H1 (cell line): ENCODE measurements around the gene GPATCH2. TPM values are rescaled to one million over a fixed set of nuclear protein-coding genes. Genes with fewer than 3 reads are reported as not detected.
"Not testable (repeated sequence)": the region's sequence is repeated elsewhere in the genome, so short reads cannot be mapped to it uniquely, and the experiment has no call there.

Experiments
- CTCF ChIA-PET: fragments of 300-600 bp; sonication (Branson Sonifier 250); formaldehyde crosslinking; loops from one replicate; lab custom pipeline; 2021; ENCODE audit not compliant: partially characterized antibody; lab: Charles Lee
- POLR2A ChIA-PET: fragments of 300-600 bp; sonication (Branson Sonifier 250); formaldehyde crosslinking; loops from one replicate; lab custom pipeline; 2021; ENCODE audit warnings: inconsistent platforms; ENCODE audit not compliant: partially characterized antibody; lab: Charles Lee
- DNase-seq, 2 experiments: peaks; one replicate each; pipeline versions ENCODE4 v3.0.0 to v3.0.0-alpha.2; 2010 to 2022; ENCODE audit warnings: low spot score in 2 of 2, low read depth in 1 of 2, mixed read lengths in 1 of 2
- FAIRE-seq: peaks from 2 replicates; lab custom pipeline; 2011; peaks lifted over from hg19 to GRCh38; lab: Jason Lieb, UNC
- H2AFZ ChIP-seq: 2 replicates; pipeline ENCODE4 v1.8.1; 2012; ENCODE audit warnings: low read length, inconsistent platforms
- H2AK5ac ChIP-seq: 2 replicates; pipeline ENCODE4 v1.6.1; 2013; ENCODE audit warnings: low read depth, low read length
- H2BK120ac ChIP-seq: replicated peaks from 2 replicates; pipeline ENCODE3; 2013; ENCODE audit warnings: low read depth, low read length, inconsistent platforms
- H2BK12ac ChIP-seq: 2 replicates; pipeline ENCODE4 v1.6.1; 2013; ENCODE audit warnings: low read depth, low read length
- H2BK15ac ChIP-seq: 2 replicates; pipeline ENCODE4 v1.6.1; 2013; ENCODE audit warnings: low read length
- H2BK20ac ChIP-seq: 2 replicates; pipeline ENCODE4 v1.6.1; 2013; ENCODE audit warnings: low read length
- H2BK5ac ChIP-seq: 2 replicates; pipeline ENCODE4 v1.6.1; 2013; ENCODE audit warnings: low read depth, low read length
- H3K14ac ChIP-seq: 2 replicates; pipeline ENCODE4 v1.6.1; 2013; ENCODE audit warnings: inconsistent platforms; ENCODE audit not compliant: insufficient read length
- H3K18ac ChIP-seq: 2 replicates; pipeline ENCODE4 v1.6.1; 2013; ENCODE audit warnings: low read length; ENCODE audit errors: extremely low read depth
- H3K23ac ChIP-seq: 2 replicates; pipeline ENCODE4 v1.6.1; 2013; ENCODE audit warnings: inconsistent platforms; ENCODE audit not compliant: insufficient read length
- H3K23me2 ChIP-seq: 2 replicates; pipeline ENCODE4 v1.6.1; 2013; ENCODE audit warnings: low read depth, low read length
- H3K27ac ChIP-seq: 2 replicates; pipeline ENCODE4 v1.6.1; 2011; ENCODE audit warnings: low read depth, low read length, inconsistent platforms
- H3K27me3 ChIP-seq, 4 experiments: replicated peaks in 1 of 4; 1 replicate in 1 of 4; 2 replicates in 3 of 4; pipeline versions ENCODE4 v1.6.1 to v1.8.1; 2011 to 2013; ENCODE audit warnings: low read length in 3 of 4, mild to moderate bottlenecking in 3 of 4, inconsistent platforms in 2 of 4, mixed read lengths in 2 of 4, moderate library complexity in 1 of 4; ENCODE audit not compliant: control insufficient read depth in 3 of 4, insufficient read depth in 3 of 4; ENCODE audit errors: extremely low read depth in 1 of 4
- H3K36me3 ChIP-seq, 4 experiments: 2 replicates each; pipeline versions ENCODE4 v1.6.1 to v1.8.1; 2011 to 2013; ENCODE audit warnings: mild to moderate bottlenecking in 4 of 4, low read length in 3 of 4, moderate library complexity in 2 of 4, control low read depth in 1 of 4, inconsistent platforms in 1 of 4; ENCODE audit not compliant: insufficient read depth in 4 of 4, control insufficient read depth in 2 of 4
- H3K4ac ChIP-seq: replicated peaks from 2 replicates; pipeline ENCODE3; 2013; ENCODE audit warnings: low read length, low read depth, mixed read lengths, inconsistent platforms; ENCODE audit not compliant: insufficient read length
- H3K4me1 ChIP-seq, 4 experiments: replicated peaks in 1 of 4; 1 replicate in 1 of 4; 2 replicates in 3 of 4; pipeline versions ENCODE4 v1.6.1 to v1.8.1; 2011 to 2013; ENCODE audit warnings: low read length in 3 of 4, inconsistent platforms in 2 of 4, mixed read lengths in 1 of 4; ENCODE audit not compliant: insufficient read depth in 4 of 4, control insufficient read depth in 3 of 4
- H3K4me2 ChIP-seq, 2 experiments: 2 replicates each; pipeline versions ENCODE4 v1.6.1 to v1.8.1; 2011 to 2013; ENCODE audit warnings: low read depth in 2 of 2, low read length in 2 of 2, control low read depth in 1 of 2, inconsistent platforms in 1 of 2, mild to moderate bottlenecking in 1 of 2; ENCODE audit not compliant: insufficient read depth in 1 of 2
- H3K4me3 ChIP-seq, 4 experiments: fragments of 200-600, 300-600 bp in 1 of 4; sonication (generic), shearing (Covaris generic), sonication (Bioruptor Twin) in 1 of 4; 2 replicates each; pipeline versions ENCODE4 v1.5.1 to v1.8.1; 2011 to 2016; ENCODE audit warnings: low read length in 4 of 4, low read depth in 3 of 4, control low read depth in 2 of 4, inconsistent platforms in 2 of 4, mild to moderate bottlenecking in 2 of 4, mixed read lengths in 1 of 4, moderate library complexity in 1 of 4; ENCODE audit not compliant: insufficient read depth in 2 of 4; ENCODE audit errors: extremely low read depth in 1 of 4
- H3K56ac ChIP-seq: replicated peaks from 2 replicates; pipeline ENCODE3; 2013; ENCODE audit warnings: low read depth, mild to moderate bottlenecking, mixed read lengths, low read length, inconsistent platforms; ENCODE audit not compliant: insufficient read length
- H3K79me1 ChIP-seq: 2 replicates; pipeline ENCODE4 v1.6.1; 2013; ENCODE audit warnings: low read depth, low read length, control low read depth
- H3K79me2 ChIP-seq, 2 experiments: 2 replicates each; pipeline versions ENCODE4 v1.6.1 to v1.8.1; 2012 to 2013; ENCODE audit warnings: low read length in 2 of 2, mild to moderate bottlenecking in 2 of 2, inconsistent platforms in 1 of 2; ENCODE audit not compliant: insufficient read depth in 2 of 2, control insufficient read depth in 1 of 2
- H3K9ac ChIP-seq, 4 experiments: replicated peaks in 1 of 4; 1 replicate in 1 of 4; 2 replicates in 3 of 4; pipeline versions ENCODE4 v1.6.1 to v1.8.1; 2011 to 2013; ENCODE audit warnings: low read depth in 3 of 4, low read length in 3 of 4, control low read depth in 2 of 4, mild to moderate bottlenecking in 2 of 4, moderate library complexity in 2 of 4, inconsistent platforms in 1 of 4; ENCODE audit errors: extremely low read depth in 1 of 4
- H3K9me3 ChIP-seq, 2 experiments: 2 replicates each; pipeline versions ENCODE4 v1.6.1 to v1.8.1; 2012 to 2013; ENCODE audit warnings: mild to moderate bottlenecking in 2 of 2, moderate library complexity in 2 of 2, control low read depth in 1 of 2, inconsistent platforms in 1 of 2, low read depth in 1 of 2, low read length in 1 of 2, mixed read lengths in 1 of 2; ENCODE audit not compliant: insufficient read depth in 2 of 2
- H4K20me1 ChIP-seq, 2 experiments: replicated peaks in 1 of 2; 2 replicates each; pipeline versions ENCODE3 to v1.8.1; 2011 to 2013; ENCODE audit warnings: inconsistent platforms in 2 of 2, low read length in 2 of 2, mild to moderate bottlenecking in 1 of 2; ENCODE audit not compliant: insufficient read depth in 2 of 2, control insufficient read depth in 1 of 2
- H4K5ac ChIP-seq: 2 replicates; pipeline ENCODE4 v1.6.1; 2013; ENCODE audit warnings: low read length, low read depth, mixed read lengths, inconsistent platforms; ENCODE audit not compliant: insufficient read length
- H4K8ac ChIP-seq: 2 replicates; pipeline ENCODE4 v1.8.0; 2013; ENCODE audit warnings: mild to moderate bottlenecking, moderate library complexity, low read length, inconsistent platforms; ENCODE audit not compliant: insufficient read depth; ENCODE audit errors: extremely low read depth
- H4K91ac ChIP-seq: replicated peaks from 2 replicates; pipeline ENCODE3; 2013; ENCODE audit warnings: low read length, mixed read lengths, inconsistent platforms; ENCODE audit not compliant: insufficient read length
- WGBS, 2 experiments: shearing (Covaris generic) in 1 of 2; methylation state at CpG; one replicate each; pipeline versions ENCODE4 v1.1.6 to v1.1.7; 2013 to 2015; ENCODE audit warnings: low lambda C conversion rate in 2 of 2, mixed read lengths in 2 of 2, inconsistent platforms in 1 of 2, low coverage in 1 of 2, missing lambda C conversion rate in 1 of 2; ENCODE audit not compliant: insufficient replicate concordance in 2 of 2, insufficient coverage in 1 of 2, insufficient read length in 1 of 2; ENCODE audit errors: extremely low coverage in 1 of 2, missing lambda C conversion rate in 1 of 2; 5-methylcytosine and 5-hydroxymethylcytosine counted together
- polyA plus RNA-seq, 7 experiments: library from polyadenylated mRNA; depleted of rRNA in 3 of 7; stranded (reverse) in 5 of 7; unstranded in 2 of 7; fragments of >200 nt in 5 of 7; fragments of 200-250 nt in 2 of 7; gene quantifications; 1 replicate in 5 of 7; 2 replicates in 1 of 7; 4 replicates in 1 of 7; pipeline versions ENCODE4 v1.2.1 to v1.2.3, GENCODE V29; 2011 to 2013; ENCODE audit warnings: missing spikeins in 2 of 7, mixed read lengths in 2 of 7
- total RNA-seq: library from RNA; stranded (reverse); fragmentation: NEBNext Ultra II Directional; extraction: Animal tissue kit (Norgen Biotek cat#: 25700); gene quantifications from 2 replicates; pipeline ENCODE4 v1.2.1, GENCODE V29; 2021

GPATCH2 gene
- total and polyA plus RNA-seq, 2 of the 8 experiments (the other 6 are each of a cell fraction or from before 2014, with no cell fraction given) = 3.9 to 13.1 TPM

DNA sequence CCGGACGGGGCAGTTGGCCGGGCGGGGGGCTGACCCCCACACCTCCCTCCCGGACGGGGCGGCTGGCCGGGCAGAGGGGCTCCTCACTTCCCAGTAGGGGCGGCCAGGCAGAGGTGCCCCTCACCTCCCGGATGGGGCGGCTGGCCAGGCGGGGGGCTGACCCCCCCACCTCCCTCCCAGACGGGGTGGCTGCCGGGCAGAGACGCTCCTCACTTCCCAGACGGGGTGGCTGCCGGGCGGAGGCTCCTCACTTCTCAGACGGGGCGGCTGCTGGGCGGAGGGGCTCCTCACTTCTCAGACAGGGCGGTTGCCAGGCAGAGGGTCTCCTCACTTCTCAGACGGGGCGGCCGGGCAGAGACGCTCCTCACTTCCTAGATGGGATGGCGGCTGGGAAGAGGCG is 107.0 kb downstream of the GPATCH2 start:
- H3K56ac ChIP-seq, FAIRE-seq, H3K23ac ChIP-seq, H4K91ac ChIP-seq, H3K4me1 ChIP-seq, H3K9me3 ChIP-seq, H4K5ac ChIP-seq, H2BK120ac ChIP-seq, H3K79me1 ChIP-seq, H3K4ac ChIP-seq, H3K27me3 ChIP-seq, H2AK5ac ChIP-seq, H3K79me2 ChIP-seq, H3K9ac ChIP-seq, H2BK12ac ChIP-seq, H2AFZ ChIP-seq, H3K4me2 ChIP-seq, H3K14ac ChIP-seq, H2BK15ac ChIP-seq, H2BK20ac ChIP-seq, DNase-seq, H3K27ac ChIP-seq, H4K8ac ChIP-seq, CTCF ChIA-PET, H3K36me3 ChIP-seq, POLR2A ChIA-PET, H3K18ac ChIP-seq, H4K20me1 ChIP-seq, H3K23me2 ChIP-seq, H2BK5ac ChIP-seq, H3K4me3 ChIP-seq: not testable (repeated sequence)
- WGBS, 2 experiments = 93% methylated on average over 8 of the region's 28 CpGs; no CpG with 5 or more reads in 1 of the 2 experiments
